Gastroesophageal sphincter (tissue), 4 donors: Measurements from ENCODE around the gene NHP2. TPM values are rescaled to one million over a fixed set of nuclear protein-coding genes. Genes with fewer than 3 reads are reported as not detected.

Source experiments
- ATAC-seq: fragments of 150-250 bp; one replicate; pipeline ENCODE4 v1.9.1; 2016; ENCODE audit warnings: mild to moderate bottlenecking, moderate library complexity
- H3K27ac ChIP-seq, 4 donors: fragments of 200-600 bp; sonication (generic) in 3 of 4; 1 replicate in 3 of 4; 2 replicates in 1 of 4; pipeline ENCODE4 v1.5.1; 2016 to 2019
- H3K27me3 ChIP-seq: fragments of 200-600 bp; sonication (generic); one replicate; pipeline ENCODE4 v1.5.1; 2019
- H3K36me3 ChIP-seq, 2 donors: fragments of 200-600 bp; sonication (generic); one replicate each; pipeline ENCODE4 v1.5.1; 2019; ENCODE audit warnings: control low read depth in 1 of 2
- H3K4me1 ChIP-seq, 3 donors: fragments of 200-600 bp; sonication (generic); 1 replicate in 2 of 3; 2 replicates in 1 of 3; pipeline ENCODE4 v1.5.1; 2016 to 2019; ENCODE audit warnings: control low read depth in 2 of 3
- H3K4me3 ChIP-seq, 2 donors: fragments of 200-600 bp; sonication (generic); one replicate each; pipeline ENCODE4 v1.5.1; 2019; ENCODE audit warnings: mild to moderate bottlenecking in 1 of 2, moderate library complexity in 1 of 2
- H3K9me3 ChIP-seq, 3 donors: fragments of 200-600 bp; sonication (generic); one replicate each; pipeline ENCODE4 v1.5.1; 2017 to 2019; ENCODE audit warnings: control low read depth in 2 of 3
- CTCF ChIP-seq, 4 experiments: fragments of 200-600 bp in 2 of 4; fragments of 450-650 bp in 2 of 4; sonication (generic) in 1 of 4; IDR thresholded peaks; one replicate each; pipeline ENCODE4 v1.5.1; 2017 to 2019; ENCODE audit warnings: antibody characterized with exemption in 4 of 4, mild to moderate bottlenecking in 2 of 4, moderate library complexity in 2 of 4
- EP300 ChIP-seq: sonication (generic); formaldehyde crosslinking; IDR thresholded peaks from one replicate; pipeline ENCODE4 v1.6.1; 2017; ENCODE audit warnings: antibody characterized with exemption, mild to moderate bottlenecking
- POLR2A ChIP-seq, 2 donors: fragments of 450-650 bp; IDR thresholded peaks; one replicate each; pipeline ENCODE4 v1.6.1; 2017; ENCODE audit warnings: antibody characterized with exemption in 2 of 2, mild to moderate bottlenecking in 2 of 2, moderate library complexity in 1 of 2
- POLR2AphosphoS5 ChIP-seq: sonication (generic); formaldehyde crosslinking; IDR thresholded peaks from one replicate; pipeline ENCODE4 v1.6.1; 2017; ENCODE audit warnings: antibody characterized with exemption
- WGBS, 2 donors: methylation state at CpG; one replicate each; pipeline ENCODE4 v1.1.5; 2018; ENCODE audit warnings: low coverage in 1 of 2; 5-methylcytosine and 5-hydroxymethylcytosine counted together
- total RNA-seq, 4 donors: library from RNA; depleted of rRNA; stranded (reverse); fragments of >200 nt; gene quantifications; one replicate each; pipeline ENCODE4 v1.1.0, GENCODE V29; 2016

NHP2 gene
- total RNA-seq, 4 donors from 2014 or later = 192 to 253 (median 218) TPM

GRCh38 chr5:178117923-178118701 lies 35.6 kb downstream of the NHP2 start:
- H3K9me3 ChIP-seq = no peaks in the 10 kb centered on the region
- peaks cover 73% of the 10 kb centered on the region for H3K27me3 ChIP-seq
- H3K4me1 ChIP-seq = peaks cover 0 to 44% (median 25%) of the 10 kb centered on the region in 3 donors
- TF ChIP-seq POLR2A (IDR thresholded peaks at IDR 0.05) (no peak), EP300 (no peak), CTCF (IDR thresholded peaks at IDR 0.05) (no peak), POLR2AphosphoS5 (no peak)
- peak; percentile 17 for ATAC-seq
- no peak overlapping the region for H3K27ac ChIP-seq
- 95% methylated on average over 4 of the region's 18 CpGs; no CpG with 5 or more reads in 1 of the 2 donors for WGBS, 2 donors
- H3K36me3 ChIP-seq = no peaks in the 10 kb centered on the region
- no peak overlapping the region for H3K4me3 ChIP-seq

- Histone ChIP-seq H3K4me1 (peaks cover 0 to 29% (median 11%) of the 10 kb centered on the region in 3 donors), H3K4me3 (no peak overlapping the region), H3K36me3 (no peaks in the 10 kb centered on the region), H3K9me3 (peaks cover 0 to 5% (median 0%) of the 10 kb centered on the region in 3 donors), H3K27ac (no peak overlapping the region), H3K27me3 (peaks cover 90% of the 10 kb centered on the region)
- TF ChIP-seq POLR2A (IDR thresholded peaks at IDR 0.05) (no peak), EP300 (no peak), POLR2AphosphoS5 (no peak), CTCF (IDR thresholded peaks at IDR 0.05) (no peak)
- no peak for ATAC-seq
- WGBS, 2 donors = no CpG with 5 or more reads among the region's 22 CpGs
These were observed 37.4 kb downstream of the NHP2 start for GRCh38 chr5:178116143-178116885.

- ATAC-seq = no peak
- Histone ChIP-seq H3K27me3 (peaks cover 94% of the 10 kb centered on the region), H3K4me1 (peaks cover 0 to 23% (median 9%) of the 10 kb centered on the region in 3 donors), H3K9me3 (peaks cover 0 to 5% (median 0%) of the 10 kb centered on the region in 3 donors), H3K4me3 (no peak overlapping the region), H3K36me3 (no peaks in the 10 kb centered on the region), H3K27ac (no peak overlapping the region)
- 29% methylated on average over 3 of the region's 7 CpGs; no CpG with 5 or more reads in 1 of the 2 donors for WGBS, 2 donors
- TF ChIP-seq POLR2A (IDR thresholded peaks at IDR 0.05) (no peak), POLR2AphosphoS5 (no peak), EP300 (no peak), CTCF (IDR thresholded peaks at IDR 0.05) (no peak)
These were observed 37.9 kb downstream of the NHP2 start for GRCh38 chr5:178115814-178116142.

GRCh38 chr5:178115136-178115813 lies 38.4 kb downstream of the NHP2 start:
- peaks cover 94% of the 10 kb centered on the region for H3K27me3 ChIP-seq
- no peak for ATAC-seq
- H3K4me3 ChIP-seq = no peak overlapping the region
- no peak overlapping the region for H3K27ac ChIP-seq
- H3K36me3 ChIP-seq = no peaks in the 10 kb centered on the region
- TF ChIP-seq CTCF (IDR thresholded peaks at IDR 0.05) (no peak), POLR2AphosphoS5 (no peak), EP300 (no peak), POLR2A (IDR thresholded peaks at IDR 0.05) (no peak)
- H3K4me1 ChIP-seq = peaks cover 0 to 18% (median 9%) of the 10 kb centered on the region in 3 donors
- 44 to 74% methylated on average over 3 to 4 of the region's 12 CpGs for WGBS, 2 donors
- H3K9me3 ChIP-seq = peaks cover 0 to 5% (median 0%) of the 10 kb centered on the region in 3 donors
